ENCODE data around the gene IL18BP.

GRCh38 chr11:71992136-71992730 lies 6.5 kb upstream of the IL18BP start:
- TF ChIP-seq EZH2 (IDR thresholded peaks at IDR 0.05) (no peak), POLR2AphosphoS5 (IDR thresholded peaks at IDR 0.05; ENCODE audit: borderline replicate concordance, low read depth, low read length) (no peak)

Measured in SK-N-MC (cell line).